Activated CD4-positive, alpha-beta T cell treated with anti-CD3 and anti-CD28 coated beads for 36 hours (primary cell): ENCODE results near the gene EML6. TPM values are rescaled to one million over a fixed set of nuclear protein-coding genes. Genes with fewer than 3 reads are reported as not detected.

Source experiments
- ATAC-seq: fragments of 200-7000 bp; cut with Tn5 transposase; one replicate; pipeline ENCODE4 v1.10.0; 2021; ENCODE audit warnings: mild to moderate bottlenecking, moderate library complexity
- CTCF ChIA-PET: fragments of 350-600 bp; sonication (Branson Sonifier 250); formaldehyde crosslinking; loops from one replicate; lab custom pipeline; 2021; ENCODE audit warnings: antibody characterized with exemption; lab: Charles Lee
- POLR2A ChIA-PET: fragments of 350-600 bp; sonication (Branson Sonifier 250); formaldehyde crosslinking; loops from one replicate; lab custom pipeline; 2021; ENCODE audit warnings: antibody characterized with exemption, inconsistent platforms; lab: Charles Lee
- DNase-seq: peaks from one replicate; pipeline ENCODE4 v3.0.0-alpha.2; 2020
- H3K27ac Mint-ChIP-seq: one replicate; pipeline ENCODE4 v1.8.0; 2021; ENCODE audit warnings: mixed read lengths
- H3K27me3 Mint-ChIP-seq: one replicate; pipeline ENCODE4 v1.8.0; 2021; ENCODE audit warnings: mixed read lengths
- H3K36me3 Mint-ChIP-seq: one replicate; pipeline ENCODE4 v1.8.0; 2021; ENCODE audit warnings: low read depth, mixed read lengths
- H3K4me1 Mint-ChIP-seq: one replicate; pipeline ENCODE4 v1.8.0; 2021; ENCODE audit warnings: mixed read lengths
- H3K4me3 Mint-ChIP-seq: one replicate; pipeline ENCODE4 v1.8.0; 2021; ENCODE audit warnings: mild to moderate bottlenecking, moderate library complexity, mixed read lengths
- H3K9me3 Mint-ChIP-seq: one replicate; pipeline ENCODE4 v1.8.0; 2021; ENCODE audit warnings: low read depth, mixed read lengths
- intact Hi-C, 2 experiments: fragments of 100-400 bp; cut with DNase I in 1 of 2; cut with micrococcal nuclease in 1 of 2; formaldehyde crosslinking; loops; one replicate each; pipeline versions ENCODE4 v1.14.2 to v1.15.1; 2022 to 2024; cut with DNase I, micrococcal nuclease
- total RNA-seq, 2 experiments: library from RNA; stranded (reverse); gene quantifications; one replicate each; pipeline ENCODE4 v1.2.3, GENCODE V29; 2021

EML6 gene
- total RNA-seq, 2 experiments from 2014 or later, result 0.16 to 0.30 TPM

DNA sequence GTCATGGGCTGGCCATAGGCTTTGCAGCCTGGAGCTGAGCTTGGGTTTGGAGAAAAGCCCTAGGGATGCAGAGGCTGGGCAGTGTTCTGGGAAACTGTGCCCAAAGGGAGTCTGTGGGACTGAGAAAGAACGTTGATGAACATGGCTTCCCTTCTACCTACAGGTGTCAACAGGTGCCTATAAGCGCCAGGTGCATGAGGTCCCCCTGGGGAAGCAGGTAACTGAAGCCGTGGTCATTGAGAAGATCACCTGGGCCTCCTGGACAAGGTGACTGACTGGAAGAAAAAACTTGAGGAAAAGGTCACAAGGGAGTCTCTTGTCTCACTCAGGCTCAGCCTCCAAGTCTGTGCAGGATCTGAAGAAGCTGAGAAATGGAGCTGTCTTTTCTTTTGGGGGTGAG is 243.4 kb downstream of the EML6 start:
- no peak for DNase-seq
- Mint-ChIP-seq H3K4me1 (peaks cover 27% of the 10 kb centered on the region), H3K27ac (peak overlapping the region; percentile 14), H3K4me3 (no peak overlapping the region), H3K27me3 (no peaks in the 10 kb centered on the region), H3K36me3 (peaks cover 23% of the 10 kb centered on the region), H3K9me3 (peaks cover 5% of the 10 kb centered on the region)
- CTCF ChIA-PET, result no interaction called here
- POLR2A ChIA-PET, result no interaction called here
- intact Hi-C loops, result no loop called here
- no peak for ATAC-seq

- CTCF ChIA-PET, result no interaction called here
- intact Hi-C loops, result no loop called here
- Mint-ChIP-seq H3K4me1 (peaks cover 27% of the 10 kb centered on the region), H3K36me3 (peaks cover 23% of the 10 kb centered on the region), H3K4me3 (no peak overlapping the region), H3K9me3 (peaks cover 5% of the 10 kb centered on the region), H3K27me3 (no peaks in the 10 kb centered on the region), H3K27ac (no peak overlapping the region)
- ATAC-seq (no peak), DNase-seq (no peak)
- POLR2A ChIA-PET, result no interaction called here
These were observed 243.8 kb downstream of the EML6 start for GRCh38 chr2:54967269-54967668.

GRCh38 chr2:54967759-54968365 is 244.4 kb downstream of the EML6 start:
- DNase-seq (no peak), ATAC-seq (no peak)
- peaks cover 5% of the 10 kb centered on the region for H3K9me3 Mint-ChIP-seq
- H3K4me1 Mint-ChIP-seq, result peaks cover 27% of the 10 kb centered on the region
- ChIA-PET CTCF (no interaction called here), POLR2A (no interaction called here)
- H3K36me3 Mint-ChIP-seq, result peaks cover 26% of the 10 kb centered on the region
- H3K4me3 Mint-ChIP-seq, result no peak overlapping the region
- H3K27ac Mint-ChIP-seq, result no peak overlapping the region
- no peaks in the 10 kb centered on the region for H3K27me3 Mint-ChIP-seq
- intact Hi-C loops, result no loop called here

GRCh38 chr2:54968561-54969218 is 245.2 kb downstream of the EML6 start:
- Mint-ChIP-seq H3K27me3 (no peaks in the 10 kb centered on the region), H3K36me3 (peaks cover 32% of the 10 kb centered on the region), H3K4me1 (peaks cover 27% of the 10 kb centered on the region), H3K9me3 (peaks cover 5% of the 10 kb centered on the region), H3K27ac (no peak overlapping the region), H3K4me3 (no peak overlapping the region)
- DNase-seq (no peak), ATAC-seq (no peak)
- ChIA-PET POLR2A (no interaction called here), CTCF (interaction anchor here (0.6 kb wide), 1 partner anchor 9 kb away, joined by 3 read pairs; no protein-coding TSS in a partner anchor)
- intact Hi-C loops, result no loop called here

DNA sequence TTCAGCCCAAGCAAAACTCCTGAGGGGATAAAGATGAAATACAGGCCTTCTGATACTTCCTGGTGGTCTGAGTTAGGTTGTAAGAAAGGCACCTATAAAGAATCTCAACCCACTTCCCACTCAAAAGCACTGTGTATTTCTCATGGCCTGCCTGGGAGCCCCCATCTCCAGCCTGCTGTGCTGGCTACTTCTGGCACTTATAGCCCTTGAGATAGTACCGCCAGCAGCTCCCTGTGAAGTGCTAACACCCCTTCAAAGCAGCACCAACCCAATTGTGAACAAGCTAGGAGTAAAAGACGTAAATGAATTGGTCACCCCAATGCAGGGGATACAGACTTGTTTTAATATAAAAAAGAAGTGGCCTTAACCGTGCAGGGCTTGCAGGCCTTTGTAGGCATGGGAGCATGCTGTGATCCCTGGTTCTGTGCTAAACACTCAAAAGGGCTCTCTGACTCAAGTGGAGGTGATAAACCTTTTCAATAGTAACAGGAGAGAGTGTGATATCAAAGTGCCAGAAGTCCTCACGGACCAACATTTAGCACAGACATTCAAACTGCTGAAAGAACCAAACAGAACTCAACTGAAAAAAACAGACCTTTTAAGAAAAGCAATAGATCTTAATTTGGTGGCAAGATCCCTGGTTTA is 246.0 kb downstream of the EML6 start:
- H3K36me3 Mint-ChIP-seq, result peaks cover 32% of the 10 kb centered on the region
- peaks cover 5% of the 10 kb centered on the region for H3K9me3 Mint-ChIP-seq
- H3K4me3 Mint-ChIP-seq, result no peak overlapping the region
- DNase-seq (no peak), ATAC-seq (no peak)
- H3K27me3 Mint-ChIP-seq, result no peaks in the 10 kb centered on the region
- POLR2A ChIA-PET, result no interaction called here
- H3K4me1 Mint-ChIP-seq, result peaks cover 26% of the 10 kb centered on the region
- H3K27ac Mint-ChIP-seq, result no peak overlapping the region
- CTCF ChIA-PET, result interaction anchor here (0.6 kb wide), 1 partner anchor 9 kb away, joined by 3 read pairs; no protein-coding TSS in a partner anchor
- intact Hi-C loops, result no loop called here

DNA sequence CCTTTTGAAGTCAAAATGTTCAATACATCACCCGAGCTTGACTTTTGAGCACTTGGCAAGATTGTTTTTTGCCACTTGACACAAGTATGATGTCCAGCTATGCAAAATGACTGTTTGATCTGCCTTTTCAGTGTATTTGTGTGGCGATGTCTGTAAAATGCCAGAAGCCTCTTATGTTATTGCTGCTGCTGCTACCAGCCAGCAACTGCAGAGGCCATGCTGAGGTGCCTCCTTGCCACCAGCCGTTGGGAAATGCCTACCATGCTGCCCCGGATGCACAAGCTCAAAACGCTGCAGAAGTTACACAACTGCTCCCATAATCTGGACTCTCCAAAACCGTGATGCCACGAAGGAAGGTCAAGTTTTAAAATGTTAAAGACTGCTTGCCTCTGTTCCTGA is 246.5 kb downstream of the EML6 start:
- Mint-ChIP-seq H3K9me3 (peaks cover 5% of the 10 kb centered on the region), H3K36me3 (peaks cover 34% of the 10 kb centered on the region), H3K4me3 (no peak overlapping the region), H3K27me3 (no peaks in the 10 kb centered on the region), H3K27ac (no peak overlapping the region), H3K4me1 (peaks cover 20% of the 10 kb centered on the region)
- DNase-seq (no peak), ATAC-seq (no peak)
- ChIA-PET POLR2A (no interaction called here), CTCF (interaction anchor here (1.2 kb wide), 1 partner anchor 265 kb away, joined by 3 read pairs; no protein-coding TSS in a partner anchor)
- intact Hi-C loops, result no loop called here

DNA sequence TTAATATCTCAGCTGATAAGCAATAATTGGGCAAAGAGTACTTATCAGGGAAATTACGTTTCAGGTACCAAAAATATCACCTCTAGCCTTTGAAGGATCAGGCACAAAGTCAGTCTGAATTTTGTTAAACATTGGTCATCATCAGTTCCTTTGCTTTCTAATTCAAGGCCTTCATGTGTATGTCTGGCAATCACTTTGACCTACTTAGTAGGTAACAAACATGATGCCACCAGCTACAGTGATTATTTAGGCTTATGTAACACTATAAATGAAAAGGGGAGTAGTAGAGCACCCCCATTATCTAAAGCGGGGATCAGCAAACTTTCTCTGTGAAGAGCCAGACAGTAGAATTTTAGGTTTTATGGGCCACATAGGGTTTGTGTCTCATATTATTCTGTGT is 251.7 kb downstream of the EML6 start:
- intact Hi-C loops, result no loop called here
- POLR2A ChIA-PET, result no interaction called here
- CTCF ChIA-PET, result interaction anchor here (0.8 to 1.4 kb wide), 3 partner anchors 9 to 194 kb away, joined by 3 read pairs; no protein-coding TSS in a partner anchor
- no peak for ATAC-seq
- no peaks in the 10 kb centered on the region for H3K27me3 Mint-ChIP-seq
- no peaks in the 10 kb centered on the region for H3K9me3 Mint-ChIP-seq
- H3K36me3 Mint-ChIP-seq, result peaks cover 31% of the 10 kb centered on the region
- H3K4me3 Mint-ChIP-seq, result no peak overlapping the region
- no peak overlapping the region for H3K27ac Mint-ChIP-seq
- H3K4me1 Mint-ChIP-seq, result peaks cover 21% of the 10 kb centered on the region
- DNase-seq, result no peak

DNA sequence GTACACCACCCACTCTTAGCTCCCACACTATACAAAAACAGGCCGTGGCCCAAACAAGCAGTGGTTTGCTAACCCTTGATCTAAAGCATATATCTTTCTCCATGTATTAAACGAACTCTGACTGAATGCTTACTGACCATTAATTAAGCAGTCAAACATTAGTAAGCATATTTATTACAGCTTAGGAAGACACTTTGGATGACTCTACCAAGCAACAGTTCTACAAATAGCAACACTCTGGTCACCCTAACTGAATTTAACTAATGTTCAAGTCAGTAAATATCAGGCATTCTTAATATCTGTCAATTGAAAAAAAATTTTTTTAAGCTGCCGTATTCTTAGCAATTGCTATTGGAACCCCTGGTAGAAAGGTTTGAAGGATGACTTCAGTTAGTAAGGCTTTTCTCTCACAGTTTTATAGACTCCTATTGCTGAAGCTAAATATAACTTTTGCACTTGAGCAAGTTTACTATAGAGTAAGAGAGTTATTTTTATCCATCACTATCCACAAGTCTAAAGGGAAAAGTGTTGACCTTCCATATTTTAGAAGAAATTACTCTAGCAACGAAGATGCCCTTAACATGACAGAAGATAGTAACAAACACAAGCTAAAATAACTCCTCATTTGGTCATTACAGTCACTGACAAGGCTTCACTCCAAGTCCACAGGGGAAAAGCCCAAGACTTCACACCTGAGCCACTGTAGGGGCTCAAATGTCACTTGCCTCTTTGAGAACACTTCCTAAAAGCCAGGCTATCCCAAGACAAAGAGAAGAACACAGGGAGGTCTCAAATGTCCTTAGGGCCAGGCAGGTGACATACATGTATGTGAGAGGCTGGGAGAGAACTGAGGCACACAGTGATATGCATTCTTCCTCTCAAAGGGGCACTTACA is 252.4 kb downstream of the EML6 start:
- DNase-seq, result no peak
- ChIA-PET CTCF (interaction anchor here (0.8 to 1.4 kb wide), 3 partner anchors 8 to 193 kb away, joined by 3 read pairs; no protein-coding TSS in a partner anchor), POLR2A (no interaction called here)
- H3K27ac Mint-ChIP-seq, result no peak overlapping the region
- intact Hi-C loops, result loop anchor here in 1 of 2 experiments (1.0 kb wide), 1 partner anchor 12 kb away; no protein-coding TSS in a partner anchor
- H3K36me3 Mint-ChIP-seq, result peaks cover 32% of the 10 kb centered on the region
- ATAC-seq, result no peak
- H3K4me3 Mint-ChIP-seq, result no peak overlapping the region
- H3K27me3 Mint-ChIP-seq, result no peaks in the 10 kb centered on the region
- H3K4me1 Mint-ChIP-seq, result peaks cover 28% of the 10 kb centered on the region
- no peaks in the 10 kb centered on the region for H3K9me3 Mint-ChIP-seq

DNA sequence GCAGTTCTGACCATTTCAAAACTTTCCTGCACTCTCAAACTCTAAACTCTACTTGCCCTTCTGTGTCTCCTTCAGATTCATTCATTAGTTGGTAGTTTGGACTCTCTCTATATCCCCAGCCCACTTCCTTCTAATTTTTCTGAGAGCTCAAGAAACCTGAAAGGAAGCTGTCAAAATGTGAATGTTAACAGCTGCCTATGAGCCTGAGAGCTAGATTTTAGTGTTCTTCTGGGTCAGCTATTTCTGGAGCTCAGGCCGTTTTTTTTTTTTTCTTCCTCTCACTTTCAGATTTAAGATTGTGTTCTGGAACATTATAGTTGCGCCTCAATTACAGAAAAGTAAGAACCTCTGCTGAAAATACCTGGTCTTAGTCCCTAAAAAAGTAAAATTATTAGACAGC is 253.7 kb downstream of the EML6 start:
- CTCF ChIA-PET, result interaction anchor here (0.8 kb wide), 1 partner anchor 194 kb away, joined by 3 read pairs; no protein-coding TSS in a partner anchor
- no peak for ATAC-seq
- Mint-ChIP-seq H3K9me3 (no peaks in the 10 kb centered on the region), H3K27me3 (no peaks in the 10 kb centered on the region), H3K27ac (no peak overlapping the region), H3K36me3 (peaks cover 27% of the 10 kb centered on the region), H3K4me1 (peaks cover 34% of the 10 kb centered on the region), H3K4me3 (no peak overlapping the region)
- POLR2A ChIA-PET, result no interaction called here
- no peak for DNase-seq
- intact Hi-C loops, result no loop called here

DNA sequence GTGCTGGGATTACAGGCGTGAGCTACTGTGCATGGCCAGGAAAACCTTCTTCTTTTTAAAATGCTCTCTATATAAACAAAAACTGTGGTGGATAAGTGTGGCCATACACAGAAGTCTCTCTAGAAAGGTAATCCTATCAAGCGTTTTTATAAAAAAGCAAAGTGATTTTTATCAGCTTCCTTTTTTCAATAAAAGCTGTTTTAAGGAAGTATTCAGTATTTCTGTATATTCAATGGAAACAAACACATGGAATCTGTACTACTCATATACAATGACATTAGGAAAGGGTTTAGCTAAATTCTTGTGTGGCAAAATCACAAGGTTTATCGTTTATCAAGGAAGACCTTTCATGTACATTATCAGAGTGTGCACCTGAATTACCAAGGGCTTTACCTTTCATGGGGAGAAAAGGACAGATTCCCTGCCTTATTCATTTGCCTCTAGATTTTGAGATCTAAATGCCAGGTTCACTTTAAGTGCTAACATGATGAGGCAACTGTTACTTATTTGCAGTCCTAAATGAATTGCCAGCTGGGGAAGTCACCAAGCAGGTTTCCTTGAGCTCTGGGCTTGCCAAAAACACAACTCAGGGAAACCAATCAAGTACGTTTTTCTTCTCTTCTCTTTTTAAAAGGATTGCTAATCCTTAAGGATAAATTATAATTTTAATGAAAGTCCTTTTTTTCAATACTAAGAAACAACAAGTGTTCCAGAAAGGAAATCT is 256.0 kb downstream of the EML6 start:
- H3K27me3 Mint-ChIP-seq, result no peaks in the 10 kb centered on the region
- CTCF ChIA-PET, result interaction anchor here (0.6 to 1.3 kb wide), 4 partner anchors 8 to 196 kb away, joined by 3 read pairs; no protein-coding TSS in a partner anchor
- POLR2A ChIA-PET, result no interaction called here
- peaks cover 31% of the 10 kb centered on the region for H3K36me3 Mint-ChIP-seq
- no peak for DNase-seq
- H3K4me1 Mint-ChIP-seq, result peaks cover 48% of the 10 kb centered on the region
- intact Hi-C loops, result no loop called here
- H3K27ac Mint-ChIP-seq, result no peak overlapping the region
- no peak for ATAC-seq
- H3K4me3 Mint-ChIP-seq, result no peak overlapping the region
- no peaks in the 10 kb centered on the region for H3K9me3 Mint-ChIP-seq
